HT1080 (cell line): Measurements from ENCODE around the gene ZNF431. TPM values are rescaled to one million over a fixed set of nuclear protein-coding genes. Genes with fewer than 3 reads are reported as not detected.
"Not testable (repeated sequence)": the region's sequence is repeated elsewhere in the genome, so short reads cannot be mapped to it uniquely, and the experiment has no call there.

Experiments used
- DNase-seq: peaks from one replicate; pipeline ENCODE4 v3.0.0-alpha.2; 2015; ENCODE audit warnings: low read depth
- small RNA-seq: library from RNA; depleted of rRNA; stranded (forward); fragments of <200 nt; gene quantifications from one replicate; pipeline ENCODE3, GENCODE V24; 2014
- total RNA-seq: library from RNA; depleted of rRNA; stranded (reverse); fragments of >200 nt; shearing (Covaris generic); gene quantifications from 2 replicates; pipeline ENCODE4 v1.2.3, GENCODE V29; 2014; rRNA removed

The ZNF431 gene
- total RNA-seq, 1 experiment from 2014 or later: 7.2 TPM

DNA sequence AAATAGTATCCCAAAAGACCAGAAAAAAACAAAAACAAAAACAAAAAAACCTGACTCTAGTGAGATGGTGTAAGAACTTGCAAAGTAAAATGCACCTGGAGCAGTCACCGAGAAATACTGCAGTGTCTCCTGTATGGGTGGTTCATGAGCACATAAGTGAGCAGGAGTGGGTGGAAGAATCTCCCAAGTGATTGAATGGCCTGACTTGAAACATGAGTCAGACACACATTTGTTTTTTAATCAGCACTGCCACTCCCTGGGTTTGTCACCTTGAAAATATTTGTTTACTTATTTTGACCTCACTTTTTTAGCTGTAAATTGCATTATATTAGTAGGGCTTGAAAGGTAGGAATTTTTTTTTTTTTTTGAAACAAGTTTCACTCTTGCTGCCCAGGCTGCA, 2.0 kb downstream of the ZNF431 start:
- DNase-seq: no peak

GRCh38 chr19:21147540-21147939, 5.7 kb downstream of the ZNF431 start:
- no peak for DNase-seq

DNA sequence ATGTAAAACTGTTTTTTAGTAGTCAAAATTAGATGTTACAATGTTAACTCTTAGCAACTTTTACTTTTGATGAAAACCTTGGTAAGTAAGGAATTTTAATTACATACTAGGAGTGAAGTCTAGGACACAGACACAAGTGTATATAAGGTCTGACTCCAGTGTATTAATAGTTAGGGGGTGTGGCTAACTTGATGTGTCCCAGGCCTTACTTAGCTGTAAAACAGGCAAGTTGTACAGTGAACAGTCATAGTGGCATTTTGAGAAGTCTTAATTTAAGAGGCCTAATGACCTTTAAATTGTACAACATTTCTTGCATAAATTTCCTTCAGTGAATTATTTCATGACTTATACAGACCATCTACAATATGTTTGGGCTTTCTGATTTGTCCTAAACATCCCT, 6.8 kb downstream of the ZNF431 start:
- no peak for DNase-seq

DNA sequence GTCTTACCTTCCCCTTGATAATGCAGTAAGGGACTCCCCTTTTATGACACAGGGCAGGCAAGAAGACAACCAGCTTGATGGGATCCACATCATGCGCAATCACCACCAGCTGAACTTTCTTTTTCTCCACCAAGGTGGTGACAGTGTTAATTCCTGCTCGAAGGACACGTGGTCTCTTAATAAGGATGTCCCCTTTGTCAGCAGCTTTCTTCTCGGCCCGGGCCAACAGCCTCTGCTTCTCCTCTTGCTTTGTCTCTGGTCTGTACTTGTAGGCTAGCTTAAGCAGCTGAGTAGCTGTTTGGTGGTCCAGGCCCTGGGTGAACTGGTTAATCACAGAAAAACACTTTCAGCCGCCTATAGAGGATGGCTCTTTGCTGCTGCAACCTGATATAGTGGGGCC, 8.0 kb downstream of the ZNF431 start:
- no peak for DNase-seq

DNA sequence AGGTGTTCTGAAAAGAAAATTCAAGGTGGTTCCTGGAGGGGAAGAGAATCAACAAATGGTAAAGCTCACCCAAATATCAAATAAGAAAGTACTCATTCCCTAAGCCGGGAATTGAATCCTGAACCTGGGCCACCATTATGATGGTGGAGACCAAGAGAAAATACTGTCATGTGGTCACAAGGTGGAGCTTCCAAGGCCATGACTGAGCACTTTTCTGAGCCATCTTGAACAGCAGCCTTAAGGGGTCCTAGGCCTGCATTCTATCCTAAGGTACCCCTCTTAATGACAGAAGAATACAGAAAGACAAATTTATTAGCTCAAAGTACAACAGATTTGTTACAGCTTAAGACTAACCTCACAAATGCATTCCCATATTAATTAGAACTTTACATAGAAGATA, 9.6 kb downstream of the ZNF431 start:
- DNase-seq: no peak

DNA sequence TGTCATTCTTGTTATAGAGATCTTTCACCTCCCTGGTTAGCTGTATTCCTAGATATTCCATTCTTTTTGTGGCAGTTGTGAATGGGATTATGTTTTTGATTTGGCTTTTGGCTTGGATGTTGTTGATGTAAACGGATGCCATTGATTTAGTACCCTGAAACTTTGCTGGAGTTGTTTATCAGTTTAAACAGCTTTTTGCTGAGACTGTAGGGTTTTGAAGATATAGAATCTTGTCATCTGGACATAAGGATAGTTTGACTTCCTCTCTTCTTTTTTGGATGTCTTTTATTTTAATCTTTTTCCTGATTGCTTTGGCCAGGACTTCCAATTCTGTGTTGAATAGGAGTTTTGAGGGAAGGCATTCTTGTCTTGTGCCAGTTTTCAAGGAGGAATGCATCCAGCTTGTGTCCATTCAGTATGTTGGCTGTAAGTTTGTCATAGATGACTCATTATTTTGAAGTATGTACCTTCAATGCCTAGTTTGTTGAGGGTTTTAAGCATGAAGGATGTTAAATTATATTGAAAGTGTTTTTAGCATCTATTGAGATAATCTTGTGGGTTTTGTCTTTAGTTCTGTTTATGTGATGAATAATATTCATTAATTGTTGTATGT, 16.8 kb downstream of the ZNF431 start:
- no peak for DNase-seq

- DNase-seq: no peak
Observed at GRCh38 chr19:21164541-21164940, 22.7 kb downstream of the ZNF431 start.

GRCh38 chr19:21166436-21166835, 24.6 kb downstream of the ZNF431 start:
- DNase-seq: no peak

- no peak for DNase-seq
Observed at GRCh38 chr19:21197590-21198295, 55.9 kb downstream of the ZNF431 start.

- peak; percentile 15 for DNase-seq
Observed at GRCh38 chr19:21202865-21203494, 61.1 kb downstream of the ZNF431 start.

DNA sequence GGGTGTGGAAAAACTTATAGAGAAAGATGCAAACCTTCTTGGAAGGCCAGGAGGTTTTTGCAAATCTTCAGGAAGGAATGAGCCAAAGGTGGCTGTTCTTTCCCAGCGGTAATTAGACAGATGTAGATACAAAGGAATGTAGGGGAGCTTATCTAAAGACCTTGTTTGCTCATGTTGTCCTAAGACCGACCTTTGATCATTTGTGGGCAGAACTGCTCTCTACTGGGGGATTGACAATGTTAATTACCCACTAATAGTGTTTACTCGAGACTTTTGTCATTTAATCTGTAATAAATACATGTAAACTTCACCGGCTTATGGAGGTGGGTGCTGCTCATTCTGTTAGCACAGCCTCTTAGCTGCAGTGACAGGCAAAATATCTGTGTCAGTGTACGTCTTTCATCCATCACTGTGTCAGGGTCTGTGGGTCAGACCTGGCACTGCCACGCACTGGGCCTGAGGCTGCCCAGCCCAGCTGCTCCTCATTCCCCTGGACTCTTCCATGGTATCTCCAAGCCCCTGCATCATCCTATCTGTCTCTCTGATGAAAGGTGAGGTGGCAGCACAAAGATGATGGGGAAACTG, 68.3 kb downstream of the ZNF431 start:
- no peak for DNase-seq

DNA sequence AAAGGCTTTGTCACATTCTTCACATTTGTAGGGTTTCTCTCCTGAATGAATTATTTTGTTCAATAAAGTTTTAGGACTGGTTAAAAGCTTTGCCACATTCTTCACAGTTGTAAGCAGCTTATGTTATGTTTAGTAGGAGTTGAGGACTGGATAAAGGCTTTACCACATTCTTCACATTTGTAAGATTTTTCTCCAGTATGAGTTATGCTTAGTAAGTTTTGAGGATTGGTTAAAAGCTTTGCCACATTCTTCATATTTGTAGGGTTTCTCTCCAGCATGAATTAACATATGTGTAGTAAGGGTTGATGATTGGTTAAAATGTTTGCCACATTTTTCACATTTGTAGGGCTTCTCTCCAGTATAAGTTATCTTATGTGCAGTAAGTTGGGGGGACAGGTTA, 79.9 kb downstream of the ZNF431 start:
- DNase-seq: no peak

DNA sequence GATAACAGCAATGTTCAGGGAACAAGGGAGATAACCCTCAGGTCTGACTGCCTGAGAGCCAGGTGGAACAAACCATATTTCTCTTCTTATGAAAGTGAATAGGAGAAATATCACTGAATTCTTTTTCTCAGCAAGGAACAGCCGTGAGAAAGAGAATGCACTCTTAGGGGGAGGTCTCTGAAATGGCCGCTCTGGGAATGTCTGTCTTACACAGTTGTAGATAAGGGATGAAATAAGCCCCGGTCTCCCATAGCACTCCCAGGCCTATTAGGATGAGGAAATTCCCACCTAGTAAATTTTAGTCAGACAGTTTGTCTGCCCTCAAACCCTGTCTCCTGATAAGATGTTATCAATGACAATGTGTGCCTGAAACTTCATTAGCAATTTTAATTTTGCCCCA, 88.1 kb downstream of the ZNF431 start:
- not testable (repeated sequence) for DNase-seq

DNA sequence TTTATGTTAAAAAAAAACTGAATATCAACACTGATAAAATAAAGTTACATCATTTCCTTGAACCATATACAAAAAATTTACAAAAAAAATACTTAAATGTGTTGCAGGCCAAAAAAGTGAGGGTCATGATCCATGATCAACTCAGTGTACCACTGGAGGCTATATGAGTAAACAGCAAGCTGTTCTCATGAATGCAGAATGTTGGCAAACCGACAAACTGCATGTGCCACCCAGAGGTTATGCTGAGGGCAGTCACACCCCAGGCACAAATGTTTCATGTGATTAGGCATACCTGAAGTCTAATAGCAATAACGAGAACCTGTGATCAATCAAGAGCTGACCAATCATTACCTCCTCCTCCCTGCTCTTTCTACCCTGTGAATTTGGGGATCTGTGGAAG, 91.9 kb downstream of the ZNF431 start:
- no peak for DNase-seq

- DNase-seq: not testable (repeated sequence)
Observed at GRCh38 chr19:21236751-21237150, 94.9 kb downstream of the ZNF431 start.

GRCh38 chr19:21238670-21239069, 96.8 kb downstream of the ZNF431 start:
- no peak for DNase-seq

Small RNA genes within 50 kb of the gene (small RNA-seq; reads per million reads assigned to genes)
- not detected for gene RNA5SP469

Other genes with a start within 250 kb of the ZNF431 start
- 9.3 and 13.8 TPM in 2 replicates for gene ZNF85, start 218.8 kb upstream of the ZNF431 start, total RNA-seq
- gene ZNF430, start 121.4 kb upstream of the ZNF431 start, total RNA-seq: 2.9 and 5.3 TPM in 2 replicates
- gene ZNF714, start 59.8 kb upstream of the ZNF431 start, total RNA-seq: 19.3 and 25.3 TPM in 2 replicates
- 2.7 and 4.5 TPM in 2 replicates for gene ZNF708, start 187.4 kb downstream of the ZNF431 start, total RNA-seq
- 5.2 and 6.5 TPM in 2 replicates for gene ZNF738, start 217.0 kb downstream of the ZNF431 start, total RNA-seq